Dedifferentiated amniotic fluid mesenchymal stem cell (primary cell): ENCODE measurements around the gene ACOT8.
"Not testable (repeated sequence)": the region's sequence is repeated elsewhere in the genome, so short reads cannot be mapped to it uniquely, and the experiment has no call there.

Experiments used
- DNase-seq: peaks from one replicate; pipeline ENCODE4 v3.0.0-alpha.2; 2016; ENCODE audit errors: extremely low spot score

ACOT8 gene

DNA sequence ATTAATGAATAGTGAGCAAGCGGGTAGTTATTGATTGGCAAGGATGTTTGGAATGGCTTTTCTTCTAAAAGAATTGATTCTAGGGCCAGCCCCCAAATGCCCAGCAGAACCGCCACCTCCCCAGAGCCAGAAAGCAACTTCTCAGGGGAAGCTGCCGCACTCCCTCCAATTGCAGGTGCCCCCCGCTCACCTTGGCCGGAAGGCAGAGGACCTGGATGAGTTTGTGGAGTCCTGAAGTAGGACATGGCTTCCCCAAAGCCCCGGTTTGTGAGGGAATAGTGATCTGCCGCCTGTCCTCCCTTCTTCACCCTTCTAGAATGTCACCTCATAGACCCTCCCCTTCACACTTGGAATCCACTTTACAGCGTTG, 30.1 kb upstream of the ACOT8 start, which contains the start of gene SPATA25:
Gene SPATA25, minus strand, starts transcription at position 277 of the 370 bp plus-strand sequence. Its CDS starts 32 bp downstream, at position 245.
- DNase-seq = no peak

DNA sequence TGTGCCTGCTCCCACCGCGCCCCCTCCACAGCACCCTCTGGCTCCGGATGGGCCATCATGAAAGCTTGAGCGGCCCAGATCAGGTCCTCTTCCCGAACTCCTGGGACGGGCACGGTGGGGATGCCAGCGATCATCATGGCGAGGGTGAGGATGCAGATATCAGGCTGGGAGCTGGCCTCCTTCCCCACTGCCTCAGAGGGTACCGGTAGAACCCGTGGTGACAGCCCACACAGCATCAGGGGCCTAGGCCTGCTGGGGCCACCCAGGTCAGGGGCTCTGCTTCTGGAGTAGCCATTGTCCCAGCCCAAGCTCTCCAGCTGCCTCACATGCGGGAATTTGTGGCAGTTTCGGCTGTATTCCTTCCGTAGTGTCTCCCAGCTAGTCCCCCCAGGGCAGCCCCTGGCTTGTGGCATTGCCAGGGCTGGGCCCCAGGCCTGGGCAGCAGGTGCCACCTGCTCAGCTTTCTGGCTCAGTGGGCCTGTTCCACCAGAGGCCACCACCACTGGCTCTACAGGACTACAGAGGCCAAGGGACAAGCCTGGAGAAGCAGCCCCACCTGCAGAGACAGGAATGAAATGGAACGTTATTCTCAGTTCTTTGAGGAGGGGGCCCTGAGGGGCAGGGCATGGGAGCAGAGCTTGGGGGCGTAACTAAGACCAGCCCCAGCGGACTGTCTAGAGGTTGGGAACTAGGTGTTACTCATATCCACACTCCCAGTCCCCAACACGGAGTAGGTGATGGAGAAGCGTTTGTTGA, 29.6 kb upstream of the ACOT8 start:
- DNase-seq = no peak

DNA sequence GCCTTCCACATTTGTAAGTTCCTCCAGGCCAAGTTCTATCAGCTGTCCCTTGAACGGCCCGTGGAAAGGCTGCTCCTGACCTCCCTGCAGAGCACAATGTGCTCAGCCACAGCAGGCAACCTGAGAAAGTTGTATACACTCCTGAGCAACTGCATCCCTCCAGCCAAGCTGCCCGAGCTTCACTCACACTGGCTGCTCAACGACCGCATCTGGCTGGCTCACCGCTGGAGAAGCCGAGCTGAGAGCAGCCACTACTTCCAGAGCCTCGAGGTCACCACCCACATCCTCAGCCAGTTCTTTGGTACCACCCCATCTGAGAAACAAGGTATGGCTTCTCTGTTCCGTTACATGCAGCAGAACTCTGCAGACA, 25.9 kb upstream of the ACOT8 start:
- DNase-seq = no peak

DNA sequence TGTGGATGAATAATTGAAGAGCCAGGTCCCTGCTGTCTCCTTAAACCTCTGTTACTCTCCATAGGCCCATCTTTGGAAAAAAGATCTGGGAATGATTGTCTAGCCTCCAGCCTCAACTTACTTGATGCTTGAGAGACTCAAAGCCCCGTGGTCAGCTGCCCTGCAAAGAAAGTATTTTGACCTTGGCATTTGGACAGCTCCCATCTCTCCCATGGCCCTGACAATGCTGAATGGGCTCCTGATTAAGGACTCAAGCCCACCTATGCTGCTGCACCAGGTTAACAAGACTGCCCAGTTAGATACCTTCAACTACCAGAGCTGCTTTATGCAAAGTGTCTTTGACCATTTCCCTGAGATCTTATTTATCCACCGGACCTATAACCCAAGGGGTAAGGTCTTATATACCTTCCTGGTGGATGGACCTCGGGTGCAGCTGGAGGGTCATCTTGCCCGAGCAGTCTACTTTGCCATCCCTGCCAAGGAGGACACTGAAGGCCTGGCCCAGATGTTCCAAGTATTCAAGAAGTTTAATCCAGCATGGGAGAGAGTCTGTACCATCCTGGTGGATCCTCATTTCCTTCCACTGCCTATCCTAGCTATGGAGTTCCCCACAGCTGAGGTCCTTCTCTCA, 25.4 kb upstream of the ACOT8 start:
- DNase-seq = no peak

DNA sequence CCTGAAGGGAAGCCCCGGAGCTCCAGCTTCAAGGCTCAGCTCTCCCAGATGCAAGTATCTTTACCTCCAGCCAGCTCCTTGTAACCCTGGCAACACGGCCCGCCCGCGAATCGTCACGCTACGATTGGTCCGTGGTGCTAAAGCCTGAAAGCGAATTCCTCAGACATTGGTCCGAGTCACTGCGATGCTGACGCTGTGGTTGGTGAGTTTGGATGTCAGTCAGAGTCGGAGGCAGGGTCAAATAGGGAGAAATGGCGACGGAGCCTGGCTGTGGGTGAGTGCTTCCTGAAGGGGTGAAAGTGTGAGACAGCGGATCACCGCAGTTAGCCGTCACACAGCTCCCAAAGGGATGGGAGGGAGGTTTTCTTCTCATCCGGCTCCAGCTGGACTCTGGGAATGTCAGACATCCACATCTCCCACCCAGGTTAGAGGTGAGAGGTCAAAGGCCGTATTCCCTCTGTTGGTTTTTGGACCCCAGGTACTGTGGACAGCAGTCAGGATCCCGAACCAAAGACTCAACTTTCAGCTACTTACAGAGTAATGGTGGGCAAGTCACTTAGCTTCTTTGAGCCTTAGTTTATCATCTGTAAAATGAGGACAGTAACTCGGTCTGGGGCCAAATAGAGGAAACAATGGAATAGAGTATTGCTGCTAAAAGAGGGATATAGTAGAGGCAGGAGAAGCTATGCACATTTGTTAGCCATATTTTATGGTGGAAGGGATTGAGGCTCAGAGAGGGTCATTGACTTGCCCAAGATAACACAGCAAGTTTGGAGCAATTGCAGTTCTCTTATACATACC, 24.0 kb upstream of the ACOT8 start, which contains the start of gene ZSWIM1:
Gene ZSWIM1, plus strand, starts transcription at position 240 of the 801 bp plus-strand sequence. CDS start 1,366 bp downstream, outside the sequence.
- DNase-seq = peak; percentile 100

DNA sequence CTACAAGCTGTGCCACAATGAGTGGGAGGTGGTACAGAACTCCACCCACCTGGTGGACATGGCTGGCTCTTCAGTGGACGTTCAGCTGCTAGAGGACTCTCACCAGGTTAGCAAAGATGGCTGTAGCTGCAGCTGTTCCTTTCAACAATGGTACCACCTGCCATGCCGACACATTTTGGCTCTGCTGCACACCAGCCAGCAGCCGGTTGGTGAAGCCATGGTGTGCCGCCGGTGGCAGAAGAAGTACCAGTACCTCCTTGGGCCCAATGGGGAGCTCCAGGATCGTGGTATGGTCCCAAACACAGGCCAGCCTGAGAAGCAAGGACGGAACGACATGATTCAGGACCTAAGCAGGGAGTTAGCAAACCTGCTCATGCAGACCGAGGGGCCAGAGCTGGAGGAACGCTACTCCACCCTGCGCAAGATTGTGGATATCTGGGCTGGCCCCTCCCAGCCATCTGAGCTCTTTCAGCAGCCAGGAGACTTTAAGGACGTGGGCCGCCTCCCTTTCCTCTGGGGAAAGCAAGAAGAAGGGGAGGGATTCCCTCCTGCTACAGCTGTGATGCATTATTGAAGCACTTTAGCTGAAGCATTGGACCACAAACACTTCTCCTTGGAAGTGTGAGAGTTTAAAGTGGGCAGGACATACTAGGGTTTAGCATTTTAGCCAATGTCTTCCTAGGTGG, 21.0 kb upstream of the ACOT8 start:
- no peak for DNase-seq

GRCh38 chr20:45874576-45874975, 17.4 kb upstream of the ACOT8 start:
- no peak for DNase-seq

GRCh38 chr20:45874104-45874481, 16.9 kb upstream of the ACOT8 start:
- DNase-seq = not testable (repeated sequence)

DNA sequence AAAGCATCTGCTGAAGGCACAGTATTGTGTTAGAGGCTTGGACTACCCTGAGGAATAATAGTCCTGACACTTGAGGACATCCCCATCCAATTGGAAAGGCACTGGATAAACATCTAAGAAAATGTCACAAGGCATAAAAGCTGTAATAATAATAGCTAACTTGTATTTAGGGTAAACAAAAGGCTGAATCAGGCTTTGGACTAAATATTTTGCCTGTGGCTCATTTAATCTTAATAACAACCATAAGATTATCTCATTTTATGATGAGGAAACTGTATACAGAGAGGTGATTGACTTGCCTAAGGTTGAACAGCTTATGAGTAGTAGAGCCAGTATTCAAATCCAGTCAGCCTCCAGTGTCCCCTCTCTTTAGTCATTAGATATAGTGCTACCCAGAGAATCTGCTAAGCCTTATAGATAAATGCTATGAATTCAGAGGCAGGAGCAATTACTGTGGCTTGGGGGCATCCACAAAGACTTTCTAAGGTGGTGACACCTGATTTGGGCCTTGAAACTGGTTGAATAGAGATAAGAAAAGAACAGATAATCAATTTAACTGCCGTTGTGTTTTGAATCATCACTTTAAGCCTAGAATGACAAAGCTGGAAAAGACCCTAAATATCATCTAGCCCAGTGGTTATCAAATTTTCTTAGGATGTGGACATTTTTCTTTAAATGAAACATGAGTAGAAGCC, 16.4 kb upstream of the ACOT8 start:
- no peak for DNase-seq

- DNase-seq = no peak
Observed at GRCh38 chr20:45872626-45873025, 15.4 kb upstream of the ACOT8 start.

DNA sequence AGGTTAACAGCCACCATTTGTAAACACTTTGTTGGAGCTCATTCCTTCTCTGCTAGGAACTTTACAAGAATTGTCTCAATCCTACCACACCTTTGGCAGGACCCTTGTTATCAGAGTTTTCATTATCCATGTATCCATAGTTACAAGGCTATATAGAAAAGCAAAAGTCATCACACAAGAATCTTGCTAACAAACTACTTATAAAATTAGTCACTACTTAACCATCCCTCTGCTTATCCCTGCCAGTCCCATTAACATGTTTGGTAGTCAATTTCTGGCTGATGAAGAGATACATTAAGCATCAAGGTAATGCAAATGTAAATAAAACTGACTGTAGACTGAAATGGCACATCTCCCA, 10.6 kb upstream of the ACOT8 start:
- no peak for DNase-seq

DNA sequence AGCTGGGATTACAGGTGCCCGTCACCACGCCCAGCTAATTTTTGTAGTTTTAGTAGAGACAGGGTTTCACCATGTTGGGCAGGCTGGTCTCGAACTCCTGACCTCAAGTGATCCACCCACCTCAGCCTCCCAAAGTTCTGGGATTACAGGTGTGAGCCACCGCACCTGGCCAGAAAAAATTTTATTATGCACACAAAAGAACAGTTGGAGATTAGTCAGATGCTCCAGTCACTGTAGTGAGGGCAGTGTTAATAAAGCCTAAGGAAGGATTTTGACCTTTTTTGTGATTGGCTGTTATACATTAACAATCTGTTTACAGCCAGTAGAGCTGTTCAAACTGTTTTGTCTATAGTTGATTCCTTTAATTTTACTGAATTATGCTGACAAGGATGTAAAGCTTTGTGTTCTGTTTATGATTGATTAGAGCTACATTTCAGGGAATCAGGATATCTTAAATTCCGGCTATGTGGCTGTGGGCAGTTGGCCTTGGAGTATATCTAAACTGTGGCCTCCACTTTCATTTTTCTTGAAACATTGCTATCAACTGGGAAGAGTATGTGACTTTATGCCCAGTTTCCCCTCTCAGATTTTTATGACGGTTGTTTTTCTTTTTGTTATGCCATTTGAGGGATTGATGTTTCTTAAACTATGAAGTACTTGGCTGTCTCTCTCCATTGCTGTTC, 10.1 kb upstream of the ACOT8 start:
- DNase-seq = no peak

- no peak for DNase-seq
Observed at GRCh38 chr20:45866454-45866853, 9.3 kb upstream of the ACOT8 start.

- no peak for DNase-seq
Observed at GRCh38 chr20:45863543-45864470, 6.6 kb upstream of the ACOT8 start.

- DNase-seq = no peak
Observed at GRCh38 chr20:45861221-45862075, 4.3 kb upstream of the ACOT8 start.

GRCh38 chr20:45860560-45861220, 3.5 kb upstream of the ACOT8 start:
- DNase-seq = no peak

GRCh38 chr20:45859916-45860315, 2.7 kb upstream of the ACOT8 start:
- no peak for DNase-seq

- DNase-seq = no peak
Observed at GRCh38 chr20:45857882-45858216, 657 bp upstream of the ACOT8 start.
